HG03521 (cell line): ENCODE measurements around the gene USP50.
"Not testable (repeated sequence)": the region's sequence is repeated elsewhere in the genome, so short reads cannot be mapped to it uniquely, and the experiment has no call there.

Source experiments
- ATAC-seq: cut with Tn5 transposase; IDR thresholded peaks from one replicate; pipeline ENCODE4 v1.9.1; 2021; ENCODE audit warnings: mild to moderate bottlenecking, moderate library complexity; ENCODE audit not compliant: unreplicated experiment

USP50 gene

DNA sequence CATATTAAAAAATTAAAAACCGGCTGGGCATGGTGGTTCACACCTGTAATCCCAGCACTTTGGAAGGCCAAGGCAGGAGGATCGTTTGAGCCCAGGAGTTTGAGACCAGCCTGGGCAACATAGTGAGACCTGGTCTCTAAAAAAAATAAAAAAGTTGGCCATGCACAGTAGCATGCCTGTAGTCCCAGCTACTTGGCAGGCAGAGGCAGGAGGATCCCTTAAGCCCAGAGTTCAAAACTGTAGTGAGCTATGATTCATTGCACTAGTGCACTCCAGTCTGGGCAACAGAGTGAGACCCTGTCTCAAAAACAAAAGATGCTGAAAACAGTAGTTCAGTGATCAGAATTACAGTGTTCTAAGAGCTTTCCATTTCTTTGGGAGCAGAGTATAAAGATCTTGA is 40.8 kb downstream of the USP50 start:
- not testable (repeated sequence) for ATAC-seq

DNA sequence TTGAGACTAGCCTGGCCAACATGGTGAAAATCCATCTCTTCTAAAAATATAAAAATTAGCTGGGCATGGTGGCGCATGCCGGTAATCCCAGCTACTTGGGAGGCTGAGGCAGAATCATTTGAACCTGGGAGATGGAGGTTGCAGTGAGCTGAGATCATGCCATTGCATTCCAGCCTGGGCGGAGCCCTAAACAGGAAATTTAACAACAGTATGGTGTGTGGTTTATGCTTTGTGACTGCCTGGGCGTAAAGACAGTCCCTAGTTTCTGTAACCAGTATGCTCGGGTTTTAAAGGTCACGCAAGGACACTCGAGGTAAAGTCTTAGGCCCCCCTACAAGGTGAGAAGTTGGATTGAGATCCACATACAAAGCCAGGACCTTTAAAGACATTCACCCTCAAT is 43.3 kb downstream of the USP50 start:
- no peak for ATAC-seq

DNA sequence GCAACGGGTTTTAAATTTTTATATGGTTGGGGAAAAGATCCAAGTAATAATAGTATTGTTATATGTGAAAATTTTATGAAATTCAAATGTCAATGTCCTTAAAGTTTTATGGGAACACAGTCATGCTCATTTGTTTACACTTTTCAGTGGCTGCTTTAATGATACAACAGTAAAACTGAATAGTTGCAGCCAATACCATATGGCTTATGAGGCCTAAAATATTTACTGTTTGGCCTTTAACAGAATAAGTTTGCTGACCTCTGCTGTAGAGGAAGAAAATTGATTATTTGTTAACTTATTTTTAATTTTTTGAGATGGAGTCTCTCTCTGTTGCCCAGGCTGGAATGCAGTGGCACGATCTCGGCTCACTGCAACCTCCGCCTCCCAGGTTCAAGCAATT is 44.7 kb downstream of the USP50 start:
- ATAC-seq, result no peak

DNA sequence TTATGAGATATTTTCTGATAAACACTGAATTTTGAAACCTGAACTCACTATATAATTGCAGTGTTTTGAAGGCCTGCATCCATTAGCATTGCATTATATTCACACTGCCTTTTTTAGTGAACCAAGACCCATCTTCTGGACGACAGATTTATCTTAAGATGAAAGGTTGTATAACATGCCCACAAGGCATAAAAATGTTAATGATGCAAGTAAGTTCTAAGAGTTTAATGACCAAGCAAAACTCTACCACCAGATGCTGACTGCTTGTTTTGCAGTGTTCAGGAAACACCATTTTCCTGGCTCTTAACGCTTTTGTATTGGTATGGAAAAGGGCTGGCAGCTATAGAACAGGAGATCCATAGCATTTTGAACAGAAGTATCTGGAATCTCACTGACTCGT is 46.1 kb downstream of the USP50 start:
- ATAC-seq, result no peak

DNA sequence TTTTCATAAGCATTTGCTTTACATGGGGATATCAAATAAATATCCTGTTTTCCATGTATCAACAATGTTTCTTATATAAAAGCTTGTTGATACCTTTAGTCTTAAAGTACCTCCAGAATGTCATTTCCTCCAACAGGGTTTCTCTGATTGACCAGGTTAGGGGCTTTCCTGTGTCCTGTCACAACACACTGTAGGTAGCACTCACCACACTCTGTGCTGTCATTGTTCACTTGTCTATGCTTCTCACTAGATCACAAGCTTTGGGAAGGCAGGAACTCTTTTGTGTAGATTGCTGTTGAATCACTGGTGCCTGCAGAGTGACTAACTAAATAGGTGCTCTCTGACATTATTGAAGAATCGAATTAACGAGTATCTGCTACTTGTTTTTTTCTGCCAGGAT is 49.8 kb downstream of the USP50 start:
- no peak for ATAC-seq

DNA sequence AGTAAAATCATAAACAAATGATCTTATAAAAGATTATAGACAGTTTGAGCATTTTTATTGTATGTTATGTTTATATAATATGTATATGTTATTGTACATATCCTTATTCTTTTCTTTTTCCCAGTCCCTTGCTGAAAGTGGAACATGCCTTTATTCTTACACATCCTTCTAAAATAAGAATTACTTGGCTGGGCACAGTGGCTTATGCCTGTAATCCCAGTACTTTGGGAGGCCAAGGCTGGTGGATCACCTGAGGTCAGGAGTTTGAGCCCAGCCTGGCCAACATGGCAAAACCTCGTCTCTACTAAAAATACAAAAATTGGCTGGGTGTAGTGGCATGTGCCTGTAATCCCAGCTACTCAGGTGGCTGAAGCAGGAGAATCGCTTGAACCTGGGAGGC is 51.9 kb downstream of the USP50 start:
- not testable (repeated sequence) for ATAC-seq

DNA sequence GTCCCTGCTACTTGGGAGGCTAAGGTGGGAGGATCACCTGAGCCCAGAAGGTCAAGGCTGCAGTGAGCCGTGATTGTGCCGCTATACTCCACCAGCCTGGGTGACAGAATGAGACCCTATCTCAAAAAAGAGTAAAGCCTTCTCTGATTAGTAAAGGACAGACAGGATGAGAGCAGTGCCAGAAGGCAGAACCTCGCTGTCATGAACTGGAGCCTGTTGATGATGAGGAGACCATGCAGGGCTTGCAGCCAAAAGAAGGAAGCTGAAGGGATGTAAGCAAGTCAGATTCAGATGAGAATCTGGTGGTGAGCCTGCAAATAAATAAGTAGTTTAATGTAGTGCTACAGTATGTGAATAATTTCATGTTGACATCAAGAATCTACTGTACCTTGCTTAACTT is 52.8 kb downstream of the USP50 start:
- no peak for ATAC-seq

DNA sequence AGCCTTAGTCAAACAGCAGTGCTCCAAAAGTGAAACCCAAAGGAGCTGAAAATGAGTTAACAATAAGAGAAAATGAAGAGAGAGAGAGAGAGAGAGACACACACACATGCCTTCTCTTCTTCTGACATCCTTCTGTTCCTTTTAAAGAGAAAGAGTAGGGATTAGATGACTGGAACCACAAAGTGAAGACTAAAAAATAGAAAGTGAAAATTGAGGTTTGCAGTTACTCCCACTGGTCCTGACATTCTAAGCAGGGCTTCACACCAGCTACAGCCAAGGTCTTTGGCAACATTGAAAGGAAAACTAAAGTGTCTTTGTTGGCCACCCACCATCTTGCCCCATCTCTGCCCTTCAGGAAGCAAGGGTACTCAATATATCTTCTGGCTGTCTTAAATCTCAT is 59.2 kb downstream of the USP50 start:
- ATAC-seq, result no peak

DNA sequence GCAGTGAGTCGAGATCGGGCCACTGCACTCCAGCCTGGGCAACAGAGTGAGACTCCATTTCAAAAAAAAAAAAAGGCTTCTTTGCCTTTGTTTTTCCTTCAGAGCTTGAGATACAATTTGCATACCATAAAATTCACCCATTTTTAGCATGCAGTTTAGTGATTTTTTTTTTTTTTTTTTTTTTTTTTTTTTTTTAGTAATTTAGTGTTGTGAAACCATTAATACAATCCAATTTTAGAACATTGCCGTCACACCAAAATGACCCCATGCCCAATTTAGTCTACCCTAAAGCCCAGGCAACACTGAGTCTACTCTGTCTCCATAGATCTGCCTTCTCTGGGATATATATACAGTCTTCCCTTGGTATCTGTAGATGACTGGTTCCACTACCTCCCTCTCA is 61.1 kb downstream of the USP50 start:
- no peak for ATAC-seq

DNA sequence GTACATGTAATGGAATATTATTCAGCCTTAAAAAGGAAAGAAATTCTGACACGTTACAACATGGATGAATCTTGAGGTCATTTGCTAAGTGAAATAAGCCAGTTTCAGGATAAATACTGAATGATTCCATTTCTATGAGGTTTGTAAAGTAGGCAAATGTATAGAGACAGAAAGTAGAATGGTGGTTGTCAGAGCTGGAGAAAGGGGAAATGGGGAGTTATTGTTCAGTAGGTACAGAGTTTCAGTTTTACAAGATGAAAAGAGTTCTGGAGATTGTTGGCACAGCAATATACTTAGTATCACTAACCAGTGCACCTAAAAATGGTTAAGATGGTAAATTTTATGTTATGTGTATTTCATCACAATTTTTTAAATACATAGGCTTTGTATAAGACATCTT is 61.7 kb downstream of the USP50 start:
- ATAC-seq, result peak; percentile 71

DNA sequence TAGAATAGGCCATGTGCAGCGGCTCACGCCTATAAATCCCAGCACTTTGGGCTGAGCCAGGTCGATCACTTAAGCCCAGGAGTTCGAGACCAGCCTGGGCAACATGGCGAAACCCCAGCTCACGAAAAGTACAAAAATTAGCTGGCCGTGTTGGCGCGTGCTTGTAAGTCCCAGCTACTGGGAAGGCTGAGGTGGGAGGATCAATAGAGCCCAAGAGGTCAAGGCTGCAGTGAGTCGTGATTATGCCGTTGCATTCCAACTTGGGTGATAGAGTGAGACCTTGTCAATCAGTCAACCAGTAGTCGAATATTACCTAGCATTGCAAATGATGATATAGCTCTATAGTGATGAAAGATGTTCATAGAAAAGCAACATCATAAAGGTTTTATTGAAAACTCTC is 70.3 kb downstream of the USP50 start:
- ATAC-seq, result no peak

DNA sequence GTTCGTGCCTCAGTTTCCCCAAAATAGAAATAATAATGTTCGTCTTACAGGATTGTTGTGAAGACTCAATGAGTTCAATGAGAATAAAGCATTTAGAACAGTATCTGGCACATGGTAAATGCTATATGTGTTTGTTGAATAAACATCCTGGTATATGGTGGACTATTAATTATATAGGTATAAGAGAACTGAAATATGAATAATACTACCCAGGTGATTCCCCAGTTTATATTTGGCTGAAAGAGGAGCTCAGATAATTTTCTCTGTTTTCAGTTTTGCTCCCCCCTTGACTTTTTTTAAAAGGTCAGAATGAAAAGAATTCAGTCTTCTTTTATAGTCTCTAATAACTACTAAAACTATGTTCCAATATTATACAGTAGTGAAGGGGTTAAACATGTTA is 75.4 kb downstream of the USP50 start:
- no peak for ATAC-seq

DNA sequence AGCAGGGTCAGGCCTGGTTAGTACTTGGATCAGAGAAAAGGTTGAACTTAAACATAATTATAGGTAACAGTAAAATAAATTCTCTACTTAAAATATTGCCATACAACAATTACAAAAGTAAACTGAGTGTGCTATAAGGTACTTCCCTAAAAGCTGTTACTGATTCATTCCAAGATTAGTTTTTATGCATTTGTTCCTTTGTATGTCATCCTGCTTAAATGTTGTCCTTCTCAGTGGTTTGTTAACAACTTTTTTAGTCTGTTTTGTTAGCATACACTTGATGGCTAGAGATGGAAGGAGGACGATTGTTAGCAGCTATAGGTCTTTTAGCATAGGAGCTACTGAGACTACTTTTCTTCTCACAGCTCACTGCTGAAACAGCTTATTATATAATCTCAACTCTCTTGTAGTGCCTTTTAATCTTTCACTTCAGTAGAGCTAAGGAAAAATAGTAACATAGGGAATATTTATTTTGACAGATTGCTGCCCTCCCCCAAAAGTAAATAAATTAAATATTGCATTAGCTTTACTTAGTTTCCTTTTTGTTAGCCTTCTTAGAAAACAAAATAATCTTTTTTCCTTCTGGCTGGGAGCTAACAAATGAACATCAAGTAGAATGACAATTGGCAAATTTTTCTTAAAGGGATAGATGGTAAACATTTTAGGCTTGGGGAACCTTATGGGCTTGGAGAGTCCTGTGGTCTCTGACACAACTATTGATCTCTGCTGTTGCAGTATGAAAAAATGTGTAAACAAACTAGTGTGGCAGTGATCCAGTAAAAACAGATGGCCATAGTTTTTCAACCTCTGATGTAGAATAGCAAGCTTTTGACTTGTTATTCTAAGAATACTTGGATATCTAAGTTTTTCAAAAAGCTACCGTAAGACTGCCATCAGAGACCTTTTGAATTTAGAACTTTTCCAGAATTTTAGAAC is 82.8 kb downstream of the USP50 start:
- no peak for ATAC-seq

DNA sequence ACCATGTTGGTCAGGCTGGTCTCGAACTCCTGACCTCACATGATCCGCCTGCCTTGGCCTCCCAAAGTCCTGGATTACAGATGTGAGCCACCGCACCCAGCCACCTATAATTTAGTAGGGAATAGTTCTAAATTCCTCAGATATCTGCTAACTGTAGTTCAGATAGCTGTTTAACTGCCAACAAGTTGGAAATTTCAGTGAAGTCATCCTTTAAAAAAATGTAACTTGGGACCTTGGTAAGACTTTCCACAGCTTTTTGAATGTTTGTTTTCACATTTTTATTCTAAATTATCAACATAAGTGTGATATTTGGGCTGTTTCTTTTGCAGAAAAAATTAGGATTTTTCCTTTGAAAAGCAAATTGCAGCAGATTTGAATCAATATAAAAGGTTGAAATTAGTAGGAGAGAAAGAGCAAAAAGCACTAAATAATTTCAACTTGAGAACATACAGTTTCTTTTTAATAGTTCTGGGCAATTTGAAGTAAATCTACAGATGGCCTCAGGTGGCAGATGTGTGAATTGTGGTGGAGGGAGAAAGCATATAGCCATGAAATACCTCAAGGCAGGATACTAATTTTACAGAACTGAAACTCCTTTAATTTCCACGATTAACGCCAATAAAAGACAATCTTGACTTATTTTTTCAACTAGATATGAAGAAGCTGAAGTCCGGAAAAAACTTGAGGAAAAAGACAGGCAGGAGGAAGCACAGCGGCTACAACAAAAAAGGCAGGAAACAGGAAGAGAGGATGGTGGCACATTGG is 87.9 kb downstream of the USP50 start:
- ATAC-seq, result no peak

DNA sequence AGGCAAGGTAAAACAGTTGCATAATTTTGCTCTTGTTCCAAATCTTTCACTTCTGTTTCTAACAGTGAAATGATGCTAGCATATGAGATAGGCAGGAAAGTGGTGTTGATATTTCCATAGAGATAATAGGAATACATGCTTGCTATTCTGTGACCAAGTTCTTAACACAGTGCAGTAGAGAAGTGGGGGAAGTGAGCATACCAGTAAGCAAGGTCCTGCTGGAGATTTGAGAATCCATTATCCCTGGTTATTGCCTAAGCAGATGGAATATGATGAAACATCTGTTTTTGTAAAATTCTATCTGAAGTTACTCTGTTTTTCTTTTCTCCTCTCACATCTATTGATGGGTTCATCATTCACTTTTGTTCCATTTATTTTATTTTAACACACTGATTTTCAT is 93.5 kb downstream of the USP50 start:
- no peak for ATAC-seq
